Mammary microvascular endothelial cell (primary cell): ENCODE measurements around the gene MOXD1. TPM values are rescaled to one million over a fixed set of nuclear protein-coding genes. Genes with fewer than 3 reads are reported as not detected.

Experiments used
- total RNA-seq: library from RNA; depleted of rRNA; stranded (reverse); fragments of >200 nt; gene quantifications from 2 replicates; pipeline ENCODE4 v1.2.3, GENCODE V29; 2015

MOXD1 gene
- total RNA-seq = 0.05 and 0.07 TPM in 2 replicates

DNA sequence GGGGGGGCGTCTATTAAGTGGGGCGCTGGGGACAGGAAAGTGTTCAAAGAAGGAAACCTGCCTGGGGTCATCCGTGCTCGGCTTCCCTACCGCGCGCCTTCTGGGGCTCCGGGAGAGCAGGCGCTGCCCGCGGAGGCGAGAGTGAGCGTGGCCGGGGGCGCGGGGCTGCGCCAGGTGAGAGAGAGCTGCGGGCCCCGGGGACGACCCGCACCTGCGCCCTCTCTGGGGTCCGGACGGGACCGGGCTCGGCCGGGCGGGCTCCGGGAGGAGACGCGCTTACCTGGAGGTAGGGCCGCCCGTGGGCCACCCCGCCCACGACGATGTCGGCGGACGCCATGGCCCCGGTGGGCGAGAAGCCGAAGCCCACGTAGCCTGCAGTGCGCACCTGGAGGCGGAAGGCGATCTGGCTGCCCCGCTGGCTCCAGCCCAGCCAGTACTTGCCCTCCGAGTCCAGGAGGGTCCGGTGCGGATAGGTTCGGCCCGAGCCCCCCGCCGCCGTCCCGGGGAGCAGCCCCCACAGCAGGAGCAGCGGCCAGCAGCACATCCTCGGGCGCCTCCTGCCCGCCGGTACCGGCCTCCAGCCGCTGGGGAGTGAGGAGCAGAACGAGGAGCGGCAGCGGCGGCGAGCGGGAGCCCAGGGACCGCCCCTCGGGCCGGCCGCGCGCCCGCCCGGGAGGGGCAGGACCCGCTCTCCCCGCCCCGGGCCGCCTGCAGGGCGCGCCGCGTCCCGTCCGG lies at the start of gene MOXD1:
MOXD1 (minus strand) TSS at position 593 of the 735 bp plus-strand sequence; CDS start at position 544, 49 bp downstream.

Other genes with a start within 250 kb of the MOXD1 start
- 28.9 and 43.6 TPM in 2 replicates for gene STX7, start 111.6 kb upstream of the MOXD1 start, total RNA-seq
- not detected in 2 replicates for gene TAAR9, start 136.8 kb upstream of the MOXD1 start, total RNA-seq
- gene TAAR8, start 151.2 kb upstream of the MOXD1 start, total RNA-seq = not detected in 2 replicates
- gene TAAR6, start 168.8 kb upstream of the MOXD1 start, total RNA-seq = not detected in 2 replicates
- not detected in 2 replicates for gene TAAR5, start 188.3 kb upstream of the MOXD1 start, total RNA-seq
- not detected in 2 replicates for gene TAAR2, start 222.8 kb upstream of the MOXD1 start, total RNA-seq